Measurements from ENCODE around the gene TTC32.

The TTC32 gene

DNA sequence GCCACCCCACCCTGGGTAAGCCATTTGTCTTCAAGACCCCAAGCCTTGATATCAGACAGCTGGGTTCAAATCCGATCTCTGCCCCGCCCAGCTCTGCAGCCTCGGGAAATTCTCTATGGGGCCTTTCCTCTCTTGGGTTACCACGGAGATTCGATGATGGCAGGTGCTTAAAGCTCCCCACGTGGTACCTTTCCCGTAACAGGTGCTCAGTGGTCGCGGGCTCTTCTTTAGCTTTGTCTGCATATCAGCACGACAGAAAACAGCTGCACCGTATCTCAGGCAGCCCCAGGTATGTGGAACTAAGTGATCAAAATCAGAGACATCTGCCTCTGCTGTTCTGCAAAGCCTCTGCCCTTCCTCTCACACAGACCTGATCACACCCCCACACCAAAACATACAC lies 37.4 kb downstream of the TTC32 start:
- in situ Hi-C loops (cut with MboI; ENCODE audit: low pct_unique_long_range_greater_than_20kb, low sequenced_read_pairs, unreplicated experiment): loop anchor here (25.0 kb wide), 2 partner anchors 1102 to 1352 kb away; no protein-coding TSS in a partner anchor
- TF ChIP-seq, protein P1, sequence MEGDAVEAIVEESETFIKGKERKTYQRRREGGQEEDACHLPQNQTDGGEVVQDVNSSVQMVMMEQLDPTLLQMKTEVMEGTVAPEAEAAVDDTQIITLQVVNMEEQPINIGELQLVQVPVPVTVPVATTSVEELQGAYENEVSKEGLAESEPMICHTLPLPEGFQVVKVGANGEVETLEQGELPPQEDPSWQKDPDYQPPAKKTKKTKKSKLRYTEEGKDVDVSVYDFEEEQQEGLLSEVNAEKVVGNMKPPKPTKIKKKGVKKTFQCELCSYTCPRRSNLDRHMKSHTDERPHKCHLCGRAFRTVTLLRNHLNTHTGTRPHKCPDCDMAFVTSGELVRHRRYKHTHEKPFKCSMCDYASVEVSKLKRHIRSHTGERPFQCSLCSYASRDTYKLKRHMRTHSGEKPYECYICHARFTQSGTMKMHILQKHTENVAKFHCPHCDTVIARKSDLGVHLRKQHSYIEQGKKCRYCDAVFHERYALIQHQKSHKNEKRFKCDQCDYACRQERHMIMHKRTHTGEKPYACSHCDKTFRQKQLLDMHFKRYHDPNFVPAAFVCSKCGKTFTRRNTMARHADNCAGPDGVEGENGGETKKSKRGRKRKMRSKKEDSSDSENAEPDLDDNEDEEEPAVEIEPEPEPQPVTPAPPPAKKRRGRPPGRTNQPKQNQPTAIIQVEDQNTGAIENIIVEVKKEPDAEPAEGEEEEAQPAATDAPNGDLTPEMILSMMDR (IDR thresholded peaks at IDR 0.05; ENCODE audit: extremely low read depth, insufficient read depth, missing control alignments): no peak
- no peak for DNase-seq (ENCODE audit: low spot score)

DNA sequence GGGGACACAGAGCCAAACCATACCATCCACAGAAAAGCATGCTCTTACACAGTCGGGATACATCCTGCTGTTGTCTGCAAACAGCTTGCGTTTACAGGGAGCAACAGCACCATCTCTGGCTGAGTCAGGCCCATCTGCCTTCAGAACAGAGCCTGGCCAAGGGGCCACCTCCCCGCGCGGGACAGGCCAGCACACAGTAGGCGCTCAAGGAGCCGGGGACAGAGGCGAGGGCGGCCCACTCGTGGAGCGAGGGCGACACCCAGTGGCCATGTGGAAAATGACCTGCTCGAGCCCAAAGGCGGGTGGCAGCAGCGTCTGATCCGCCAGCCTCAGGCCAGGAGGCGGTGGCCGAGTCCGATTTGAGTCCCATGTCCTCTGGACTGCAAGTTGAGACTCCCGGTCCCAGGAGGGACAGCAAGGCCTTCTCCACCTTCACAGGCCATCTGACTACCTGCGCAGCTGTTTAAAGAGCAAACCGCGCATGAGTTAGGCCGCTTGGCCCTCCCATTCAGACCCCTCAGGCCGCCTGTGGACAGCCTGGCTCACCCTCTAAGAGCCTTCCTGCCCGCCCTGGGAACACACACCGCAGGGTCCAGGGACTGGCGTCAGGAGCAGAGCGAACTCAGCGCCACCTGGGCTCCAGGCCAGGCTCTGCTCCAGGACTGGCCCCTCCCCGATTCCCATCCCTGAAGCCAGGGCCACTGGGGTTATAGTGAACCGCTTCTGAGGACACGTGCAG lies 38.3 kb downstream of the TTC32 start:
- DNase-seq (ENCODE audit: low spot score): peak; percentile 85
- in situ Hi-C loops (cut with MboI; ENCODE audit: low pct_unique_long_range_greater_than_20kb, low sequenced_read_pairs, unreplicated experiment): loop anchor here (25.0 kb wide), 2 partner anchors 1101 to 1351 kb away; no protein-coding TSS in a partner anchor
- TF ChIP-seq, protein P1 (IDR thresholded peaks at IDR 0.05; ENCODE audit: extremely low read depth, insufficient read depth, missing control alignments): peak; percentile 98

DNA sequence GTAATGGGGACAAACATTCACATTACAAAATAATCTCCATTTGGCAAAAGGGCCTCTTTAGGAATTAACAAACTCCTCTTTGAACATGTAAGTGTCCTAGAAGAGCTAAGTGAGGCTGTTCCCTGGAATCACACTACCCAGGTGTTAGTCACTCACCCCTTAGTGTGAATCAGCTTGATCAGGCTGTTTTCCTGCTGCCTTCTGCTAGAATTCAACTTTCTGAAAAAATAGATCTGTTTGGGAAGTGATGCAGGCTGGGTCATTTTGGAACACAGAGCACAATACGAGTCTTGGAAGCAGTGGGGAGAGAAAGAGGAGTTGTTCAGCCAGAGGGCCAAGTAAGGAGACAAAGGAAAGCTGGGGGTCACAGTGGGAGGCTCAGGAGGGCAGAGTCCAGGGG lies 40.0 kb downstream of the TTC32 start:
- in situ Hi-C loops (cut with MboI; ENCODE audit: low pct_unique_long_range_greater_than_20kb, low sequenced_read_pairs, unreplicated experiment): loop anchor here (25.0 kb wide), 2 partner anchors 1100 to 1350 kb away; no protein-coding TSS in a partner anchor
- DNase-seq (ENCODE audit: low spot score): no peak
- TF ChIP-seq, protein P1 (IDR thresholded peaks at IDR 0.05; ENCODE audit: extremely low read depth, insufficient read depth, missing control alignments): no peak

DNA sequence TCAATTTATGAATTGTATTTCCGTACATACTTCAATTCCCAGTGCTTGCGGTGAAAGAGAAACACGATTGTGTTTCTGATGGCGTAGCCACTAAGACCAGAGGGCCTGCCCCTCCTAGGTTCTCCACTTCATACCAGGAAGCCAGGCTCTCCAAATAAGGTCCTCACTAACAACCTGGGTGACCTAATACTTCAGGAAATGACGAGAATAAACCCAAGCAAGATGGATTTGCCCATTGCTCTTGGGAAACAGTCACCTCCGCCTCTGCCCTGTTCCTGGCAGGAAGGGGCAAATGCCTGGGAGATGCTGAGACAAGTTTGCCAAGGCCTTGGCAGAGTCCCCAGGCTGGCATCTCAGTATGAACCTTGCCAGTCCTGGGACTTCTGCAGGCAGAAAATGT lies 41.8 kb downstream of the TTC32 start:
- no peak for DNase-seq (ENCODE audit: low spot score)

DNA sequence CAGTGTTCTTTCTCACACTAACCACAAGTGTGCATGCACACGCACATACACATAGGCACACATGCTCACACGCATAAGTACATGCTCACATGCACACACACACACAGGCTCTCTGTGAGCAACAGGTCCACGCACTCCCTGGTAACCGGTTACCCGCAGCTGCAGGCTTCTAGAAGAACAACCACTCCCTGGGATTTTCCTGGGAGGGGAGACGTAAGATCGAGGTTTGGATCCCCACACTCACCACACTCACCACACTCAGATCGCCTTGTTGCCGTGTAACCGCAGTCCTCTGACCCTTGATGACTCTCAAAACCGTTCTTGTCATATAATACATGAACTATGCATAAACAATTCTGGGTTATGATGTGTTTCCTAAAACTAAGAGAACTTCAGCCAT lies 42.2 kb downstream of the TTC32 start:
- DNase-seq (ENCODE audit: low spot score): no peak
- in situ Hi-C loops (cut with MboI; ENCODE audit: low pct_unique_long_range_greater_than_20kb, low sequenced_read_pairs, unreplicated experiment): loop anchor here (10.0 to 25.0 kb wide), 3 partner anchors 505 to 1347 kb away; partner anchors contain the start of gene OSR1
- TF ChIP-seq, protein P1 (IDR thresholded peaks at IDR 0.05; ENCODE audit: extremely low read depth, insufficient read depth, missing control alignments): no peak

More for the DNA sequence above, 41.8 kb downstream of the TTC32 start:
- TF ChIP-seq, protein P1 (IDR thresholded peaks at IDR 0.05; ENCODE audit: extremely low read depth, insufficient read depth, missing control alignments): no peak
- in situ Hi-C loops (cut with MboI; ENCODE audit: low pct_unique_long_range_greater_than_20kb, low sequenced_read_pairs, unreplicated experiment): loop anchor here (25.0 kb wide), 2 partner anchors 1098 to 1348 kb away; no protein-coding TSS in a partner anchor

DNA sequence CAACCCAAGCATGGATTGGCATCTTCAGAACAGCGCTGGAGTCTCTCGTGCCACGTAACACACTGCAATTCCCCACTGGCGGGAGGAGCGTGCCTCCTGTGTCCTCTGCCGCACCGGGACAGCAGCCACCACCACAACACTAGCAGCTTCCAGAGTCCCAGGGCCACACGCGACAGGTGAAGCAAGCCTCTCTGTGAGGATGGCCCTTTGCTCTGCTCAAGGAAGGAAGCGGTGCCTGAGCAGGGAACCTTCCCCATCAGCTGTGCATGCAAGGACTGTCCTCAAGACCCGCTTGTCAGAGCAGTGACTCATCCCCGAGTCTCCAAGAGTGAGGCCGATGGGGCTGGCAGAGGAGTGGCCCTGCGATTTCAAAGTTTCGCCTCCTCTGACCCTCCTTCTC lies 44.0 kb downstream of the TTC32 start:
- in situ Hi-C loops (cut with MboI; ENCODE audit: low pct_unique_long_range_greater_than_20kb, low sequenced_read_pairs, unreplicated experiment): loop anchor here (10.0 to 25.0 kb wide), 3 partner anchors 503 to 1346 kb away; partner anchors contain the start of gene OSR1
- TF ChIP-seq, protein P1 (IDR thresholded peaks at IDR 0.05; ENCODE audit: extremely low read depth, insufficient read depth, missing control alignments): no peak
- no peak for DNase-seq (ENCODE audit: low spot score)
